Activated CD4-positive, alpha-beta T cell treated with anti-CD3 and anti-CD28 coated beads, Interleukin-10, Interleukin-2, amounts not matched to agents 100 ng/mL and 50 ng/mL, durations not matched to agents 16 hours and 8 hours (primary cell): ENCODE data around the gene CCNH.

Experiments used
- DNase-seq: peaks from one replicate; pipeline ENCODE4 v3.0.0-alpha.2; 2020

Gene CCNH

GRCh38 chr5:87401626-87402025 lies 11.1 kb downstream of the CCNH start:
- DNase-seq: no peak

- peak; percentile 50 for DNase-seq
Observed at GRCh38 chr5:87400305-87400899, 12.3 kb downstream of the CCNH start.

GRCh38 chr5:87399720-87400119 lies 13.0 kb downstream of the CCNH start:
- no peak for DNase-seq

- no peak for DNase-seq
Observed at GRCh38 chr5:87398981-87399614, 13.6 kb downstream of the CCNH start.

GRCh38 chr5:87394411-87395165 lies 18.1 kb downstream of the CCNH start:
- no peak for DNase-seq

- DNase-seq: no peak
Observed at GRCh38 chr5:87393331-87393730, 19.4 kb downstream of the CCNH start.

- no peak for DNase-seq
Observed at GRCh38 chr5:87392801-87393200, 19.9 kb downstream of the CCNH start.

GRCh38 chr5:87392170-87392569 lies 20.6 kb downstream of the CCNH start:
- DNase-seq: no peak

GRCh38 chr5:87390576-87391199 lies 22.0 kb downstream of the CCNH start:
- no peak for DNase-seq

- no peak for DNase-seq
Observed at GRCh38 chr5:87390075-87390474, 22.7 kb downstream of the CCNH start.

- DNase-seq: no peak
Observed at GRCh38 chr5:87389296-87390034, 23.3 kb downstream of the CCNH start.

GRCh38 chr5:87388129-87388528 lies 24.6 kb downstream of the CCNH start:
- no peak for DNase-seq

GRCh38 chr5:87385802-87386201 lies 26.9 kb downstream of the CCNH start:
- DNase-seq: no peak

GRCh38 chr5:87383216-87383615 lies 29.5 kb downstream of the CCNH start:
- DNase-seq: no peak

GRCh38 chr5:87382224-87382623 lies 30.5 kb downstream of the CCNH start:
- no peak for DNase-seq

- no peak for DNase-seq
Observed at GRCh38 chr5:87372705-87373104, 40.0 kb downstream of the CCNH start.

GRCh38 chr5:87369431-87369830 lies 43.3 kb downstream of the CCNH start:
- no peak for DNase-seq

- DNase-seq: no peak
Observed at GRCh38 chr5:87368601-87369000, 44.1 kb downstream of the CCNH start.

- DNase-seq: no peak
Observed at GRCh38 chr5:87367243-87367642, 45.5 kb downstream of the CCNH start.

GRCh38 chr5:87361536-87362213 lies 51.1 kb downstream of the CCNH start:
- no peak for DNase-seq

GRCh38 chr5:87361031-87361445 lies 51.7 kb downstream of the CCNH start:
- no peak for DNase-seq

GRCh38 chr5:87360132-87360531 lies 52.6 kb downstream of the CCNH start:
- no peak for DNase-seq
